ENCODE results near the gene TRO. TPM values are rescaled to one million over a fixed set of nuclear protein-coding genes. Genes with fewer than 3 reads are reported as not detected.

Gene TRO
- total RNA-seq, 4 donors from 2014 or later, result 16.7 to 42.1 (median 23.3) TPM

DNA sequence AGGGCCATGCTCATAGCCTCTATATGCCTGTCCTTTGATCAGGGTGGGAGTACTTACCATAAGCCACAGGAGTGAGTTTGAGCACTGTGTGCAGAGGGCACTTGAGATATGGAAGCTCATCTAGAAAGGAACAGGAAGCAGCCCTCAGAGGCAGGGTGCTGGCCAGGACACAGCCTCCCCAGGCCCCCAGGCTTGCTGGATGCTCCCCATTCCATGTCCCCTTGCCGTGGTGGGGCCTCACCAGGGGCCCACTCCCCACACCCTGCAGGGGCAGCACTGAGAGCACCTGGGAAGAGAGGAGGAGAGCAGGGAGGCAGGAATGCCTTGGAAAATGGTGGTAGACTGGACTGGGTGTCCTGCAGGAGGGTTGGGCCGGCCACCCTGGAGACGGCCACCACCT is 14.3 kb downstream of the TRO start:
- H3K36me3 ChIP-seq, result no peaks in the 10 kb centered on the region
- 83% methylated on average over 1 of the region's 3 CpGs; no CpG with 5 or more reads in 1 of the 2 donors for WGBS, 2 donors
- no peak for DNase-seq
- H3K27ac ChIP-seq, result no peak overlapping the region
- intact Hi-C loops (cut with DNase I), result no loop called here
- H3K27me3 ChIP-seq, result no peaks in the 10 kb centered on the region
- H3K4me3 ChIP-seq (replicated peaks in 1 of 3), result no peak overlapping the region
- H3K4me1 ChIP-seq, result no peaks in the 10 kb centered on the region
- TF ChIP-seq, protein P1, sequence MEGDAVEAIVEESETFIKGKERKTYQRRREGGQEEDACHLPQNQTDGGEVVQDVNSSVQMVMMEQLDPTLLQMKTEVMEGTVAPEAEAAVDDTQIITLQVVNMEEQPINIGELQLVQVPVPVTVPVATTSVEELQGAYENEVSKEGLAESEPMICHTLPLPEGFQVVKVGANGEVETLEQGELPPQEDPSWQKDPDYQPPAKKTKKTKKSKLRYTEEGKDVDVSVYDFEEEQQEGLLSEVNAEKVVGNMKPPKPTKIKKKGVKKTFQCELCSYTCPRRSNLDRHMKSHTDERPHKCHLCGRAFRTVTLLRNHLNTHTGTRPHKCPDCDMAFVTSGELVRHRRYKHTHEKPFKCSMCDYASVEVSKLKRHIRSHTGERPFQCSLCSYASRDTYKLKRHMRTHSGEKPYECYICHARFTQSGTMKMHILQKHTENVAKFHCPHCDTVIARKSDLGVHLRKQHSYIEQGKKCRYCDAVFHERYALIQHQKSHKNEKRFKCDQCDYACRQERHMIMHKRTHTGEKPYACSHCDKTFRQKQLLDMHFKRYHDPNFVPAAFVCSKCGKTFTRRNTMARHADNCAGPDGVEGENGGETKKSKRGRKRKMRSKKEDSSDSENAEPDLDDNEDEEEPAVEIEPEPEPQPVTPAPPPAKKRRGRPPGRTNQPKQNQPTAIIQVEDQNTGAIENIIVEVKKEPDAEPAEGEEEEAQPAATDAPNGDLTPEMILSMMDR (IDR thresholded peaks at IDR 0.05), result no peak
- no peak for TF ChIP-seq POLR2A (IDR thresholded peaks at IDR 0.05)
- H3K9me3 ChIP-seq, result no peaks in the 10 kb centered on the region

GRCh38 chrX:54935306-54935705 is 14.7 kb downstream of the TRO start:
- Histone ChIP-seq H3K27me3 (no peaks in the 10 kb centered on the region), H3K4me1 (no peaks in the 10 kb centered on the region), H3K9me3 (no peaks in the 10 kb centered on the region), H3K36me3 (no peaks in the 10 kb centered on the region), H3K4me3 (replicated peaks in 1 of 3) (no peak overlapping the region), H3K27ac (no peak overlapping the region)
- intact Hi-C loops (cut with DNase I), result no loop called here
- TF ChIP-seq POLR2A (IDR thresholded peaks at IDR 0.05), result no peak
- TF ChIP-seq, protein P1 (IDR thresholded peaks at IDR 0.05), result no peak
- WGBS, 2 donors, result 93 to 100% methylated on average over 2 of the region's 4 CpGs
- DNase-seq, result no peak

GRCh38 chrX:54937416-54937815 is 16.8 kb downstream of the TRO start:
- H3K27me3 ChIP-seq, result no peaks in the 10 kb centered on the region
- H3K4me1 ChIP-seq, result no peaks in the 10 kb centered on the region
- H3K4me3 ChIP-seq (replicated peaks in 1 of 3), result no peak overlapping the region
- H3K27ac ChIP-seq, result no peak overlapping the region
- no peak for DNase-seq
- TF ChIP-seq POLR2A (IDR thresholded peaks at IDR 0.05), result no peak
- TF ChIP-seq, protein P1 (IDR thresholded peaks at IDR 0.05), result no peak
- WGBS, 2 donors, result 91 to 93% methylated on average over 4 of the region's 4 CpGs
- intact Hi-C loops (cut with DNase I), result no loop called here
- H3K36me3 ChIP-seq, result no peaks in the 10 kb centered on the region
- H3K9me3 ChIP-seq, result no peaks in the 10 kb centered on the region

GRCh38 chrX:54944816-54945215 is 24.2 kb downstream of the TRO start:
- Histone ChIP-seq H3K9me3 (no peaks in the 10 kb centered on the region), H3K27me3 (no peaks in the 10 kb centered on the region), H3K36me3 (no peaks in the 10 kb centered on the region), H3K27ac (no peak overlapping the region), H3K4me3 (replicated peaks in 1 of 3) (no peak overlapping the region), H3K4me1 (no peaks in the 10 kb centered on the region)
- no peak for DNase-seq
- TF ChIP-seq POLR2A (IDR thresholded peaks at IDR 0.05), result no peak
- TF ChIP-seq, protein P1 (IDR thresholded peaks at IDR 0.05), result no peak
- intact Hi-C loops (cut with DNase I), result no loop called here

GRCh38 chrX:54945224-54945623 is 24.6 kb downstream of the TRO start:
- Histone ChIP-seq H3K27me3 (no peaks in the 10 kb centered on the region), H3K9me3 (no peaks in the 10 kb centered on the region), H3K4me1 (no peaks in the 10 kb centered on the region), H3K4me3 (replicated peaks in 1 of 3) (no peak overlapping the region), H3K36me3 (no peaks in the 10 kb centered on the region), H3K27ac (no peak overlapping the region)
- no peak for DNase-seq
- TF ChIP-seq, protein P1 (IDR thresholded peaks at IDR 0.05), result no peak
- no peak for TF ChIP-seq POLR2A (IDR thresholded peaks at IDR 0.05)
- intact Hi-C loops (cut with DNase I), result no loop called here
- 83 to 97% methylated on average over 6 of the region's 6 CpGs for WGBS, 2 donors

Data from thyroid gland (tissue), 4 donors.